GM18858 (cell line): ENCODE measurements around the gene PSMD9.

Source experiments
- ATAC-seq: cut with Tn5 transposase; IDR thresholded peaks from one replicate; pipeline ENCODE4 v1.9.1; 2021; ENCODE audit not compliant: unreplicated experiment

Gene PSMD9

GRCh38 chr12:121949648-121950397 is 61.2 kb downstream of the PSMD9 start:
- ATAC-seq: no peak

DNA sequence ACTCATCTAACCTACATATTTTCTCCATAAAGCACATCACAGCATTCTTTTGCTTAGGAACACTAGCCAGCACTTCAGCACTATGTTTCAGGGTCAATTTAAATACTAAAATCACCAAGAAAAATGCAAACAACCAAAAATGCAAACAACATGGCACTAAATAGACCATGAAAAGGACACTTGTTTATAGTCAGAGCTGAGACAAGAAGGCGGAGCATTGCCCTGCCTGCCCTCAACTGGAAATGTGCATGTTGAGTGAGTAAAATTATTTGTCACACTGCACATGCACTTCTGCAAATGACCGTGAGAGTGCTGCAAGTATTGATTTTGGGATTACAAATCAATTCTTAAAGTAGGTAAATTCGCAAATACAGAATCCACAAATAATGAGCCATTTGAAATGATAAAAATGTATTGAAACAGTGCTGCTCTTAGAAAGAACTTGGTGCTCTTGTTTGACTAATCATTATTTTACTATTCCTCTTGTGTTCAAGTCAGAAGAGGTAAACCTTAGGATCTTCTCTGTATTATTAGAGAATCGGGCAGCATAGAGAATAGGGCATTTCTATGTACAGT is 64.6 kb downstream of the PSMD9 start:
- ATAC-seq: no peak

DNA sequence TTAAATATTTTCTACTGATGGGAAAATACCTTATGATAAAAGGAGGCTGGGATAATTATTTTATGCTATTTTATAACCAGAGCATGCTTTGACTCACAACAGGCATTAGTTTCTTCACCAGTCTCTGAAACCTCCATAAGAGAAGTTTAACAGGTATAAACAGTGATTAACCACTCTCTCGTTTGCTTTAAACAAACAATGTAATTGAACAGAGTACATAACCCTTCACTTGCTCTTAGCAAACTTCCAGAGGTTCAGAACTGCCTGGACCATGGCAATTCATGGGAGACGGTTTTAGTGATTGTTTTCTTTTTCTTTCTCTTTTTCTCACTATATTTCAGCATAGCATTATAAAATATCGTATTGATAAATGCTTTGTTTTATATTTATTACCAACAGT is 65.1 kb downstream of the PSMD9 start:
- no peak for ATAC-seq

- ATAC-seq: no peak
These were observed 67.0 kb downstream of the PSMD9 start for GRCh38 chr12:121955258-121956237.

GRCh38 chr12:121957861-121958515 is 69.4 kb downstream of the PSMD9 start:
- no peak for ATAC-seq

DNA sequence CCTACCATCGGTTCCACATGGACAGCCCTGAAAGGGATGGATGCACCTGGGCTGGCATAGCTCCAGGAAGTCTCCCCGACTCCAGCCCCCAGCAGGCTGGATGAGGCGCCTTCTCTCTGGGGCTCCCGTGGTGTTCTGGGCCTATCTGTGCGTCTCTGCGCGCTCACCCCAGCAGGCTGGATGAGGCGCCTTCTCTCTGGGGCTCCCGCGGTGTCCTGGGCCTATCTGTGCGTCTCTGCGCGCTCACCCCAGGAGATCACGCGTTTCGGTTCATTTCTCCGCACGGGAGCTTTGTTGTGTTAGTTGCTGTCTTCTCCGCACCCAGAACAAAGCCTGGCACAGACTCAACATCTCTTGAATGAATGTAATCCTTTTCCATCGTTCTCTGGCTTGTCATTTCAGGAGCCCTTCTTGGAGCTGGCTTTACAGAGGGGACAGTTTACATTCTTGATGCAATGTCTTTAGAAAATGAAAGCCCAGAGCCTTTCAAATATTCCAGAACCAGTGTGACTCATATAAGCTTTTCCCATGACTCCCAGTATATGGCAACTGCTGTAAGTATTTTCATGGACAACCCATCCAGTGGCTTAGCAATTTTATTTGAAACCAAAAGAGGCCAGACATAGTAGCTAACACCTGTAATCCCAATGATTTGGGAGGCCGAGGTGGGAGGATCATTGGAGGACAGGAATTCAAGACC is 70.1 kb downstream of the PSMD9 start:
- ATAC-seq: no peak

- no peak for ATAC-seq
These were observed 72.0 kb downstream of the PSMD9 start for GRCh38 chr12:121960541-121960940.

DNA sequence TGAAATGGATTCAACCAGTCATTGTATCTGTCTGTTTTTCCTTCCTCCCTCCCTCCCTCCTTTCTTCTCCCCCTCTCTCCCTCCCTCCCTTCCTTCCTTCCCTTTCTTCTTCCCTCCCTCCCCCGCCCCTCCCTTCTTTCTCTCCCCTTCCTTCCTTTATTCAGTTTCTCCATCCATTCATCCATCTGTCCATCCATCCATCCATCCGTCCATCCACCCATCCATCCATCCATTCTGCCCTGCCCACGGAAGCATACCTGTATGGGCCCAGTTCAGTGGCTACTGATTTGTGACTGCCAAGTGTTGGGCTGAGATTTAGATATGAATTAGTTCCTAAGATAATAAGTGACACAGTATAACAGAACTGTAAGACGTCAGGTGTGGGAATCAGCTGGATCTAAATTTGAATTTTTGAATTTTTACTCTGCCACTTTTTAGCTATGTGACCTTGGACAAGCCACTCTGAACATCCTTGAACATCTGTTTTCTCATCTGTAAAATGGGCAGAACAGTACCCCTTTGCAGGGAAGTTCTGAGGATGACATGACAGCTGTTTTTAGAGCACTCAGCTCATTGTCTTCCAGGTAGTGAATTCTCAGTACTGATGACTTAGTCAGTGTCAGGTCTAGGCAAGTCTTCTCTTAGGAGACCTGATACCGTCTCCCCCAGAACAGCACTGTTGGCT is 72.7 kb downstream of the PSMD9 start:
- ATAC-seq: no peak

GRCh38 chr12:121963341-121964018 is 74.9 kb downstream of the PSMD9 start:
- no peak for ATAC-seq

DNA sequence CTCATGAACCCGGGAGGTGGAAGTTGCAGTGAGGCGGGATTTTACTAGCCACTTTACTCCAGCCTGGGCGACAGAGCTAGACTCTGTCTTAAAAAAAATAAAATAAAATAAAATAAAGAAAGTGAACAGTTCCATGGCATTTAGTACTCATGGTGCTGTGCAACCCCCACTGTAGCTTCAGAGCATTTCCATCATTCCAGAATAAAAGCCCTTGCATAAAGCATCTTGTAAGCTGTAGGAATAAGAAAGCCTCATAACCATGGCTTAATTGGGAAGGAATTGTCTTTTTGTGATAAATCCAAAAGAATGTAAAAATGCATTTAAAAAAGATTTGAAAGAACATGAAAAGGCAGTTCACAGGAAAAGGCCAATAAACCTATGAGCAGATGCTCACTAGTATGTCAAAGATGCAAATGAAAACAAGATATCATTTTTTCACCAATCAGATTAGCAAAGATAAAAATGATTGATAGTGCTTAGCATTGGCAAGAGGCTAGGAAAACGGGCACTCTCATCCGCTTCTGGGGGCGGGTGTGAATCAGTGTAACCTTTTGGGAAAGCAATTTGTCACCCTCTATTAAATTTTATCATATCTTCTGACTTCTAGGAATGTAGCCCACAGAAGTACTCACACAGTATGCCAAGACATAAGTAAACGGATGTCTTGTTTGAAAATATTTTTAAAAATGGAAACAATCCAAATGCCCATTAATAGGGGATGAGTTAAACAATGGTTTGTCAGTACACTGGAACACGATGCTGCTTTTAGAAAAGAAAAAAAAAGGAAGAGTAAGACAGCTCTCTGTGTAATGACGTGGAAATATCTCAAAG is 76.4 kb downstream of the PSMD9 start:
- ATAC-seq: no peak

- no peak for ATAC-seq
These were observed 78.4 kb downstream of the PSMD9 start for GRCh38 chr12:121966959-121967358.
